Myocyte (in vitro differentiated cells): ENCODE results near the gene MYO1D. TPM values are rescaled to one million over a fixed set of nuclear protein-coding genes. Genes with fewer than 3 reads are reported as not detected.
"Not testable (repeated sequence)": the region's sequence is repeated elsewhere in the genome, so short reads cannot be mapped to it uniquely, and the experiment has no call there.

ENCODE experiments used
- DNase-seq: peaks from one replicate; pipeline ENCODE4 v3.0.0-alpha.2; 2012; ENCODE audit warnings: low read depth
- total RNA-seq: library from RNA; depleted of rRNA; stranded (reverse); fragments of >200 nt; gene quantifications from 2 replicates; pipeline ENCODE4 v1.2.3, GENCODE V29; 2014

MYO1D gene
- total RNA-seq, 1 donor from 2014 or later, result 34.8 TPM

DNA sequence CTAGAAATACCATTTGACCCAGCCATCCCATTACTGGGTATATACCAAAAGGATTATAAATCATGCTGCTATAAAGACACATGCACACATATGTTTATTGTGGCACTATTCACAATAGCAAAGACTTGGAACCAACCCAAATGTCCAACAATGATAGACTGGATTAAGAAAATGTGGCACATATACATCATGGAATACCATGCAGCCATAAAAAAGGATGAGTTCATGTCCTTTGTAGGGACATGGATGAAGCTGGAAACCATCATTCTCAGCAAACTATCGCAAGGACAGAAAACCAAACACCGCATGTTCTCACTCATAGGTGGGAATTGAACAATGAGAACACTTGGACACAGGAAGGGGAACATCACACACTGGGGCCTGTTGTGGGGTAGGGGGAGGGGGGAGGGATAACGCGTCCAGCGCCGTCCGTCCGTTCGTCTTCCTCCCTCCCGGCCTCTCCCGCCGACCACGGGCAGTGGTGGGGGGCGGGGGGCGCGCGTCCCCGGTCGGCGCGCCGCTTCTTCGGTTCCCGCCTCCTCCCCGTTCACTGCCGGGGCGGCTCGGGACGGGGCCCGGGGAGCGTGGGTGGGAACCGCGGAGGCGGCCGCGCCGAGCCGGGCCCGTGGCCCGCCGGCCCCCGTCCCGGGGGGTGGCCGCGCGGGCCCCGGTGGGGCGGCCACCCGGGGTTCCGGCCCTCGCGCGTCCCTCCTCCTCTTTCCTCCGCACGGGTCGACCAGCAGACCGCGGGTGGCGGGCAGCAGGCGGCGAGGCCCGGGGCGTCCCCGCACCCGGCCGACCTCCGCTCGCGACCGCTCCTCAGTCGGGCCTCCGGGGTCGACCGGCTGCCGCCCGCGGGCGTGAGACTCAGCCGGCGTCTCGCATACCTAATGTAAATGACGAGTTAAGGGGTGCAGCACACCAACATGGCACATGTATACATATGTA is 54.7 kb downstream of the MYO1D start:
- DNase-seq, result not testable (repeated sequence)

DNA sequence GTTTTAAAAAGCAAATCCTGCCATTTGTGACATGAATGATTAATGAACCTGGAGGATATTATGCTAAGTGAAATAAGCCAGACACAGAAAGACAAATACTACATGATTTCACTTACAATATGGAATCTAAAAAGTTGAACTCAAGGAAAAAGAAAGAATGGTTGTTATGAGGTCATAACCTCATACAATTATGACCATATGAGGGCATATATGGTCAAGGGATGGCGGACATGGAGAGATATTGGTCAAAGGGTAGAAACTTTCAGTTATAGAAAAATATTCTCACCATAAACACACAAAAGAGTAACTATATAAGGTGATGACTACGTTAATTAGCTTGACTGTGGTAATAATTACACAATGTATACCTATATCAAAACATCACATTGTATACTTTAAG is 56.5 kb downstream of the MYO1D start:
- DNase-seq, result no peak

DNA sequence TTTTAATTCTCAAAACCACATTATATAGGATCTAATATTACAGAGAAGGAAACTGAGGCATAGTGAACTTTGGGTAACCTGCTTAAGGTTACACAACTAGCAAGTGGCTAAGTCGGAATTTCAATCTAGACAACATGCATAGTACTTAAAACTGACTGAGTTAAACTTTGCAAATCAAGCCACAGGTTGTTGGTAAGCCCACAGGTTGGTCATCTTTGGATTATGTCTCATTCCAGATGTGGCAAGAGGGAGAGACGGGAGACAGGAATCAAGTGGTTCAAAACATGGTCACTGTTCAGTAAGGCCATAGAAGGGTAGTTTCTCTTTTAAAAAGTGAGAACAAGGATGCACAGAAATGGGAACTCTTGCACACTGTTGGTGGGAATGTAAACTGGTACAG is 57.1 kb downstream of the MYO1D start:
- DNase-seq, result no peak

DNA sequence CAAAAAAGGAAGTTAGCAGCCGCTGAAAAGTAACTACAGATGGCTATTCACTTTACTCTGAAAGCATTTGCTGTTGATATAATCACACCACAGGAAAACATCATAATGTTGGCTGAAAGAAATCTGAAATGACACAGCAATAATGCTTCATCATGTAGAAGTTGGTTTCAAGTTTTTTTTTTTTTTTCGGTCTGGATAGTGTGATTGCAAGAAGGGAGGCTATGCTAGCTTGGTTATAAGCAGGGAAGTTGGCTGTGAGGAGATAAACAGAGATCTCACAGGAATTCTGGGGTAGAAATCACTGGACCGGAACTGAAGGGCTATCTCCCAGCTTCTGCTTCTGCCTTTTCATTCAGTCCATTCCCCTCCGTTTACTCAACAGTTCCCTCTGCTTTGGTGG is 57.9 kb downstream of the MYO1D start:
- peak; percentile 19 for DNase-seq

DNA sequence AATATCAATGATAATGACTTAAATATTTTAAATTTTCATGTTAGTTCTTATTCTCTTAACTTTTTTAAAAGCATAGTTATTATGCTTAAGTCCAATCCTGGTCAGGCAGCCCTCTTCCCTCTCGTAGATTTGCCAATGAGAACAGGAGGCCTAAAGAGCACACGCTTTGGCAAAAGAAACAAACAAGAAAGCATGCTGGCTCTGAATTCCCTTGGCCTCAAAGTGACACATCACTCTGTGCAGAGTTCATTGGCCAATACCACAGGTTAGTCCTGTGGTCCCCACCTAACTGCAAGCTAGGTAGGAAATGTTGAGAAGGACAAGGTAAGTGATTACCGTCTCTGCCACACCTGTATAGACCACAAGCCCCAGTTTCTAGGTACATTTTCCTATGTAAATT is 61.5 kb downstream of the MYO1D start:
- DNase-seq, result no peak

DNA sequence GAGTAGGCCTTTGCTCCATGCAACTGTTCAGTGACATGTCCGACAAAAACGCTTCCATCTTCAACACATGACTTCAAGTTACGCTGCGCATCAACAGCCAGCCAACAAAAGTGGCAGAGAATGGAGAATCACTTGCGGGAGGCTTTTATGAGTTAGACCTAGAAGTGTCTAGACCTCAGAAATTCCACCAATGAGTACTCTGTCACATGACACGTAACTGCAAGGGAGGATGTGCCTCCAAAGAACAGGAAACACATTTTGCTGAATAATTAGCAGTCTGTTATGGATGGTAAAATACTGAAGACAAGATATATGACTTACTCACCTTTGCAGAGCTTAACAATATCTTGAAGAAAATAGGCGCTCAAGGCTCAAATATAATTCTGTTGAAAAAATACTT is 62.1 kb downstream of the MYO1D start:
- no peak for DNase-seq

DNA sequence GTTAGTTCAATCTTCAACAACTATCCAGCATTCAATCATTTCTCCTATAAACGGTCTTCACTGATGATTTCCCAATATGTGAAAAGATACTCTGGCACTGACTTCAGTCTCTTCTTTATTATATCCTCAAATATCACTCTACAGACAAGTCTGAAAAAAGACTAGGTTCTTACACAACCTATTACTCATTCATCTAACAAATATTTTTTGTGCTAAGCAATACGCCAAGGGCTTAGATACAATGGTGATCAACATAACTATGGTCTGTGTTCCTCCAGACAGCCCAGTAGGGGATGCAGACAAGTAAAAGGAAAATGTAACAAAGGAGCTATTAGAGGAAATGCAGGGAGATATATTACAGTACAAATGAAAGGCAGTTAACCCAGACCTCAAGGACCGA is 63.9 kb downstream of the MYO1D start:
- DNase-seq, result no peak

DNA sequence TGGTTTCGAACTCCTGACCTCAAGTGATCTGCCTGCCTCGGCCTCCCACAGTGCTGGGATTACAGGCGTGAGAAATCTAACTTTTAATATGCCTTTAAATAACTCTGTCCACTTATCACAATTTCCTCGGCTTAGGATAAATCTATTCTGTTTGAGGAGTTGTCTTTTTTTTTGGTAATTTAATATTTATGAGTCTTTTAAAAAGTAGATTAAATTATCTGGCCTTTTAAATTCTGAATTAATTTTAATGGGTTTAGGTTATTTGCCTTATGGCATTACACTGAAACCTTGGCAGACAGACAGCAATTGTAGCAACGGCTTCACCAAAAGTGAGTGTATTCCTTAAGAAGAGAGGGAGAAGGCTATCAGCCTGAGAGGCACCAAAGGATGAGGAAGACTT is 66.2 kb downstream of the MYO1D start:
- DNase-seq, result no peak

DNA sequence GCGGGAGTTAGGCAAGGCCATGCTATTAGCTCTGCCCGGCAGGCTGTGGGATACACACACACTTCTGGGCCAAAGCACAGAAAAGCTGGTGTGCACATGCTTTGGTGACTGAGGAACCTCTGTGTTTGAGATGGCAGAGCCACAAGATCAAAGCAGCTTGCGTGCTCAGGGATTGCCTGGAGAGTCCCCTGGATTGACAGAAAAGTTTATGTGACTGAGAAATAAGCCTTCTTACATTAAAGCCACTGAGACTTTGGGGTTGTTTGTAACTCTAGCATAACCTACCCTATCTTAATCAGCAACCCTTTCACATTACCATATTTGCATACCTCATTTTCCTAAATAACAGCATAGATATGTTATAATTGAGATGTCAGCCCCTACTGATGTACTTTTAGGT is 69.3 kb downstream of the MYO1D start:
- no peak for DNase-seq

DNA sequence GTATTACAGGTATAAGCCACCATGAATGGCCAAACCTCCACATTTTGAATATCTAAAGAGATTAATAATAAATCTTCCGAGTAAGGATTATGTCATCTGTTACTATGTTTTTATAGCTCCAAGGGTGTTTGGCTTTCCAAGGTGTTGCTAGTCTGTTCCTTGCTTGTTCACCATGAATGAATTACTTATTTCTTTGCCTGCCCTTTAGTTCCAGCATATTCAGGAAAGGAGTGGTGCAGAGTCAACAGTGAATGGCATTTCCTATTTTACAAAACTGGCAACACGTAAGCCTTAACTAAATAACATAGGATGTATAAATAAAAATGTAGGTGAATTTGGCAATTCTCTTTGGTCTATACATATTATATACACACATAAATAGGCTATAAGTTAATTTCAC is 70.3 kb downstream of the MYO1D start:
- no peak for DNase-seq

DNA sequence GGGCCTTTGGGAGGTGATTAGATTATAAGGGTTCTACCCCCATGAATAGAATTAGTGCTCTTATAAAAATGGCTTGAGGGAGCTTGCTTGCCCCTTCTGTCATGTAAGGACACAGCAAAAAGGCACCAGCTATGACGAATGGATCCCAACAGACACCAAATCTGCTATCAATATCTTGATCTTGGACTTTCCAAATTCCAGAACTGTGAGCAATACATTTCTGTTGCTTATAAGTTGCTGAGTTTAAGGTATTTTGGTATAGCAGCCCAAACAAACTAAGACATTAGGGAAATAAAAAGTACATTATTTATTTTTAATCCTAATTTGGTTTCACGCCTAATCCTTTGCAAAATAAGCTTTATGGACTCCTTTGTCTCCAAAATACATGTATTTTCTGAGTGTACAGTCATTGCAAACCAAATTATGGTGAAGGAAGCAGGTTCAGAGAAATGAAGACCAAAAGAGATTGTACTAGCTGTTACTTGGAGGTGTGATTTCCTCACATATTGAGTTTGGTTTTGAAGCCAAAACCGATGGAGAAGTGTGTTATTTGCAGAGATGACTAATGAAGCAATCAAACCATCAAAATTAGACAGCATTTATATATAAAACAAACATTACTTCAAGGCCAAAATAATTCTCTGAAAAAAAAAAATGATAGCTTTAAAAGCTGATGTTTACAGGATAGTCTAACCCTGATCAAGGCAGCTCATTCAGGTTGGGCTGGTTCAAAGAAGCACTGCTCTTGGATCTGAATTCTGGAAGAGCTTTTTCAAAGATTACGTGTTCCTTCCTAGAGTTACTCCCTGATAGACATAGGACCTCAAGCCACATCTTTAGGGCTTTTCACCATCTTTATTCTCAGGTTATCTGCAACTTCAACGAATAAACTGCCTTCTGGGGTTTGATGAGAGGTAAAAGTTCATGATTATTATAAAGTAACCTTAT is 71.6 kb downstream of the MYO1D start:
- no peak for DNase-seq

DNA sequence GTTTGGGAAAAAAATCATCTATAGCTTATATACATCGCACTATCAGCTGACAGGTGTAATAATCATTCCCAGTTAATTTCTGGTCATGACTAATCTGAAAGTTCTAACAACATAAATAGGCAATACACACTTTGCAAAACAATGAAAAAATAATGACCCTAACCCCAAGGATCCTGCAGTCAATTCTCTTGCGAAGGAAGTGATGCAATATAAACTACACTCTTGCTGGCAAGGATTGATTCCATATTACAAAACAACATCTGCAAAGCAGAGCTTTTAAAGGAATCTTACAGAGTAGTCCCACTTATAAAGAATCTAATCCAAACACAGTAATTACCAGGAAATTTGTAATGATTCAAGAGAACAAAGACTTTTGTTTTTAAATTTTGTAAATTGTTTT is 73.4 kb downstream of the MYO1D start:
- DNase-seq, result no peak

DNA sequence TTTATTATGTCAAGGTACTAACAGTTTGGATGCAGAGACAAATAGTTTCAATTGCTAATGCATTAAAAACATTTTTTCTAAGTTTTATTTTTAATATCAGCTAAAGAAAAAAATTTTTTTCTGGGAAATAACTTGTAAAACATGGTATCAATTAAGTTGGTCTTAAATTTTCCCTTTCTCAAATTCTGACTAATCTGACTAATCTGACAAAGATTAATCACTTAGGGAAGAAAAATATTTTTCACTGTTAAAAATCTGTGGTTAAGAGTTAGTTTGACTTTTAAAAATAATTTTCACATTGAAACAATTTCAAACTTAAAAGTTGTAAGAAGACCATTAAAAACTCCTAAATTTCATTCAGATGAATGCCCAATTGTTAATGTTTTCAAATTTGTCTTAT is 74.6 kb downstream of the MYO1D start:
- no peak for DNase-seq

DNA sequence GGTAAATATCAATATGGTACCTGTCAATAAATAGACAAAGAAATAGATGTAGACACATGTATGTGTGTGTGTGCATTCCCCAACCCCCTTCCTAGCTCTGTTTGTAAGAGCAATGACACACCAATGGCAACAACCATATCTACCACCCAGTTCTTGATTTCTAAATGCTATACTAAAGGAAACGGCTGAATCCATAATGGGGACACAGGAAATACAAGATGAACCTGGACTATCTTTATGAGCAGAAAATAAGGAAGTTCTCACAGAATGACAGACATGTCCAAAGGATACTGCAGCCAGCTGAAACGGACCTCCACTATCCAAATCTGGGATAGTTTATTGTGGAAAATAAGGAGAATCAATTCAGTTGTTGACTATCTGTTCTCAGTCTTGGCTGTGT is 75.3 kb downstream of the MYO1D start:
- DNase-seq, result no peak

DNA sequence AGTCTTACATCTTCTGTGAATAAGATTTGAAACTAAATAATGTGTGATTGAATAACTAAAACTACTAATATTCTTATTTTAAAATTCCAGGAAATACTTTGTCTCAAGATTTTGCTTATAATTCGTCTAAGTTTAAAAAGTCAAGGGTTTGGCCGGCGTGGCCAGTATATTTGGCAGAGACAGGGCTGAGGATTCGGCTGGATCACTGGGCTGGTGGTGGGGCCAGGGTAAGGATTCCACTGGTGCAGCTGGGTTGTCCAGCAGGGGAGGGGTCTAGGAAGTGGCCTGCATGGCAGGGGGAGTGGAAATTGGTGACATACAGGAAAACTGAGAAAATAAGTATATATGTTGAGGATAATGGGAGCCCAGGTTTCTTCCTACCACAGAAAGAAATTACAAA is 75.7 kb downstream of the MYO1D start:
- DNase-seq, result no peak

DNA sequence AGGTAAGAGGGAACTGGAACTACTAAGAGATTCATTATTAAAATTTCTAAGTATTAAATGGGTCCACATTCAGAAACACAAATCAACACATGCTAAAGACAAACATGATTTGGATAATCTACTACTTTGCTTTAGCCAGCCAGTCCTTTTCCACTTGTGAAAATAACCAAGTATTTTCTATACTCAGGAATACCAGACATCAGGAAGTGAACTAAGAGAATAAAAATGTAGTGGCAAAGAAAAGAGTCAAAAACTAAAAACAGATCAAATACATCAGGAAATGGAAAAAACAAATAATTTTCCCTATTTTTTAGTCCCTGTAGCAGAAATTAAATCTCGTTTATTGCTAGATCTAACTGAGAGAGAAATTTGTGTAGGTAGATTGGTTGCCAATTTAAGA is 78.0 kb downstream of the MYO1D start:
- no peak for DNase-seq

DNA sequence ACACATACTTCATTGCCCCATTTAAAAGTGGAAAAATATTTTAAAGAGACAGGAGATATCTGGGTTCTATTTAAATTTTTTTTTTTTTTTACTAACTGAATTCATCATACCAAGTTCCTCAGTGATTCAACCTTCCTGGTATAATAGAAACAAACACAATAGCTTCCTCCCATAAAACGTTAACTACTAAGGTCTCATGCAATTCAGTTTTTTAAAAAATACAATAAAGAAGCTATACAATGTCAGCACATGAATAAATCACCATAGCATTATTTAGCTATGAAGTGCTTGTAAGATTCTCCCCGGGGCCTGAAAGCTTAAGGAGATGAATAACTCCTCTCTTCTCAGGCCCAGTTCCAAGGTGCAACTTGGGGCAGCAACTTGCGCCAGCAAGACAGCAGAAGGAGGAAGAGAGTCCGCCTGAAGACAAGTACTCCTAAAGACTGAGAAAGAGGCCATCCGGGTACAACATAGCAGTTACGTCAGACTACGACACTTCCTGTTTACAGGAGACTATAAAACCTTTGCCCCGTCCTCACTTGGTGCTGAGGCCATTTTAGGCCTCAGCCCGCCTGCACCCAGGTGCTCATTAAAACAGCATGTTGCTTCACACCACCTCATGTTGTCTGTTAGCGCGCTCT is 81.5 kb downstream of the MYO1D start:
- no peak for DNase-seq

DNA sequence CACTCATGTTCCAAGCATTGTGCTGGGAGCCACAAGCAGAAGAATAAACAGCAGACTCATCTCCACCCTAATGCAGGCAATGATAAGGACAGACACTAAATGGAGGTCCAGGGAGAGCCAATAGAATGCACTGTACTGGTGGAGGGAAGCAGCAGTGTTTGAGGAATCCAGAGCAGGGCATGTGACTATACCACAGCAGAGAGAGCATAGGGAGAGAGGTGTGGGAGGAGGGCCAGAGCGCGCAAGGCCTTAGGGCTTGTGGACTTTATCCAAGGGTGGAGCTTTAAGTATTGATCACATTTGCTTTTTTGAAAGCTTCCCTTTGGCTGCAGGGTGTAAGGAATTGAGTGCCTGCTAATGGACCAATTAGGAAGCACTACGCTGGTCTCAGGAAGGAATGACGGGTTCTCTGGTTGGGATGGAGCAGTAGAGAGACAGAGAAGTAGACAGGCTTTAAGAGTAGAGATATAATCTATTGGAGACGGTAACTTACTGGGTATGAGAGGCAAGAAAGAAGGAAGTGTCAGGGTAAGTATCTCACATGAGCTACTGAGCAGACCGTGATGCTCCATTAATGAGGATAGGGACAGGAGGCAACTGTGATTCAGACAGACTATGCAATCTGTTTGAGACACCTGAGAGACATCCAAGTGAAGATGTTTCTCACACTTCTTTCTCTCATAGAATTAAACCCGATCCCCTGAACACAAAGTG is 82.2 kb downstream of the MYO1D start:
- peak; percentile 23 for DNase-seq

DNA sequence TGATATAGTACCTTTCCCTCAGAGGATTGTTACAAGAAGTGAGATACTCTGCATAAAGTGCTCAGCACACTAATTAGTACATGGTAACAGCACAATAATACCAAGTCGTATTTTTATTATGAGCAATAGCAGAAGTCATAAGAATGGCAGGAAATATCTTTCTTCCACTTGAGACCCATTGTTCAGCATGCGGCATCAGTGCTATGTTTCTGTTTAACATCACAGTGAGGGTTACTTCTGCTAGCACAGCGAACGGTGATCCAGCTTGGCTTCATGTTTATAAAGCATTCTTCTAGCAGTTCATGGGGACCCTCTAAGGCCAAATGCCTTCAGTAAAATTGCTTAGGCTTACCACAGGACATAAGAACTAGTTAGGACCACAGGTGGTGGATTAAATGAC is 83.1 kb downstream of the MYO1D start:
- DNase-seq, result no peak

DNA sequence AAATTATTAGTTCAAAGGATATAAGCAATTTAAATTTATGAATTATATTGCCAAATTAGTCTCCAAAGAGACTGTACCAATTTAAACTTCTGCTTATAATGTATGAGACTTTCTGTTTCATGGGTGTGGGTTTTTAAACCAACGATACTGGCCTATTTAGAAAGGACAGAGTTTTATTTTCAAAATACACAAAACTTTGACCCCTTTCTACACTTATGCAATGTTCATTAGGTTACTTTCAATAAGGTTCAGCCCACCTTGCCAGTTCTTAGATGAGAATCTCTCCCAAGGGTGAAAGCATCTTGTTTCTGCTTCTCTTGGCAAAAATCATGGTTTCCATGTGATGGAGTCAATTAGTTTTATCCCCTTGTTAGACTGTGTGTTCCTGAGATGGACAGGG is 84.7 kb downstream of the MYO1D start:
- no peak for DNase-seq

DNA sequence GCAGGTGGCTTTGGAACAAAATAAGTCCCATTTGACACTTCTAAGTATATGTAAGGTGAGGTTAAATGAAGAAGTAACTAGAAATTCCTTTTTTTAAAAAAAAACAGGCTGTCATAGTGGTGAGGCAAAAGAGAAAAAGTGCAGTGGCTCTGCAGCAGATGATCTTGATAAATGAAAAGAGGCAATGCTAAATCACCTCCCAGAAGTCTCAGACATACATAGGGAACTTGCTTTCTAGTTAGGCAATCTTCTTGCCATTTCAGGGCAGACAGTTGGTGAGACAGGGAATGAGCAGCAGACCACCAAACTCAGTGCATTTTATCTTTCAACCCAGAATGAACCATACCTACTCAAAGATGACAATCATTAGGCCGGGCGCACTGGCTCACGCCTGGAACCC is 90.8 kb downstream of the MYO1D start:
- DNase-seq, result no peak
